PC-9 (cell line): ENCODE measurements around the gene AMOTL1.

Source experiments
- EZH2 ChIP-seq: fragments of 200-600 bp; sonication (generic); IDR thresholded peaks from 2 replicates; pipeline ENCODE4 v1.8.0; 2017; ENCODE audit warnings: antibody characterized with exemption, low read depth
- TF ChIP-seq, protein P1 (sequence below): fragments of 200-600 bp; sonication (generic); conservative IDR thresholded peaks from 2 replicates; pipeline ENCODE4 v1.6.1; 2017; ENCODE audit warnings: mixed run types, antibody characterized with exemption, mild to moderate bottlenecking, moderate library complexity

DNA sequence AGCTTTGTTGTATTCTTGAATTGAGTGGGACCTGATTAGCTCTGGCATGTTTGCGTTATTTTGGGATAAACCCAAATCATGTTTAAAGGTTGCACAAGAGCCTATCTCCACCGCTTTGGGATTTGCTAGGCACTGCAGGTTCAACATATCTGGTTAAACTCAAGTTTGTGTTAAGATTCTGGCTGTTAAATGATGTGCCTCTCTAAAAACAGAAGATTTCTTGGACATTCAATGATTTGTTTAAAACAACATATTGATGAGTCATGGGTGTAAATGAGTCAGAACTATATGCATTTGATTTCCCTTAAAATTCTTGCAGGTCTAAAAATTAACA lies 67.4 kb downstream of the AMOTL1 start:
- TF ChIP-seq, protein P1, sequence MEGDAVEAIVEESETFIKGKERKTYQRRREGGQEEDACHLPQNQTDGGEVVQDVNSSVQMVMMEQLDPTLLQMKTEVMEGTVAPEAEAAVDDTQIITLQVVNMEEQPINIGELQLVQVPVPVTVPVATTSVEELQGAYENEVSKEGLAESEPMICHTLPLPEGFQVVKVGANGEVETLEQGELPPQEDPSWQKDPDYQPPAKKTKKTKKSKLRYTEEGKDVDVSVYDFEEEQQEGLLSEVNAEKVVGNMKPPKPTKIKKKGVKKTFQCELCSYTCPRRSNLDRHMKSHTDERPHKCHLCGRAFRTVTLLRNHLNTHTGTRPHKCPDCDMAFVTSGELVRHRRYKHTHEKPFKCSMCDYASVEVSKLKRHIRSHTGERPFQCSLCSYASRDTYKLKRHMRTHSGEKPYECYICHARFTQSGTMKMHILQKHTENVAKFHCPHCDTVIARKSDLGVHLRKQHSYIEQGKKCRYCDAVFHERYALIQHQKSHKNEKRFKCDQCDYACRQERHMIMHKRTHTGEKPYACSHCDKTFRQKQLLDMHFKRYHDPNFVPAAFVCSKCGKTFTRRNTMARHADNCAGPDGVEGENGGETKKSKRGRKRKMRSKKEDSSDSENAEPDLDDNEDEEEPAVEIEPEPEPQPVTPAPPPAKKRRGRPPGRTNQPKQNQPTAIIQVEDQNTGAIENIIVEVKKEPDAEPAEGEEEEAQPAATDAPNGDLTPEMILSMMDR: no peak
- no peak for TF ChIP-seq EZH2
